OCI-LY7 (cell line): ENCODE results near the gene TIMM22. TPM values are rescaled to one million over a fixed set of nuclear protein-coding genes. Genes with fewer than 3 reads are reported as not detected.
"Not testable (repeated sequence)": the region's sequence is repeated elsewhere in the genome, so short reads cannot be mapped to it uniquely, and the experiment has no call there.

ENCODE experiments used
- BruUV-seq: library from RNA; stranded (reverse); fragments of 400-500 nt; replicated peaks from 2 replicates; lab custom pipeline; 2021; lab: Mats Ljungman, UMichigan
- CTCF ChIA-PET: fragments of 300-600 bp; sonication (Branson Sonifier 250); formaldehyde crosslinking; loops from one replicate; lab custom pipeline; 2022; ENCODE audit warnings: antibody characterized with exemption; ENCODE audit not compliant: unreplicated experiment; lab: Charles Lee
- POLR2A ChIA-PET: fragments of 300-600 bp; sonication (Branson Sonifier 250); formaldehyde crosslinking; loops from one replicate; lab custom pipeline; 2022; ENCODE audit warnings: antibody characterized with exemption; lab: Charles Lee
- DNase-seq: peaks from one replicate; pipeline ENCODE4 v3.0.0-alpha.2; 2015; ENCODE audit warnings: low spot score
- H2AFZ ChIP-seq: fragments of 200-600 bp; sonication (generic), shearing (Covaris generic); 2 replicates; pipeline ENCODE4 v1.6.1; 2014; ENCODE audit warnings: mild to moderate bottlenecking, antibody characterized with exemption, low read length, moderate library complexity
- H3K27ac ChIP-seq: fragments of 200-600 bp; sonication (generic); 2 replicates; pipeline ENCODE4 v1.5.1; 2014; ENCODE audit warnings: mixed run types, low read depth, mild to moderate bottlenecking, moderate library complexity, low read length, inconsistent platforms; ENCODE audit not compliant: poor library complexity, severe bottlenecking
- H3K36me3 ChIP-seq: fragments of 200-600 bp; sonication (generic); 2 replicates; pipeline ENCODE4 v1.6.1; 2014; ENCODE audit warnings: mild to moderate bottlenecking, antibody characterized with exemption, low read length, moderate library complexity, mixed read lengths; ENCODE audit not compliant: insufficient read depth
- H3K4me1 ChIP-seq: fragments of 200-600 bp; sonication (generic); 2 replicates; pipeline ENCODE4 v1.5.1; 2014; ENCODE audit warnings: mild to moderate bottlenecking, low read length; ENCODE audit not compliant: insufficient read depth, poor library complexity, severe bottlenecking
- H3K4me2 ChIP-seq: fragments of 200-600 bp; sonication (generic); 2 replicates; pipeline ENCODE4 v1.6.1; 2014; ENCODE audit warnings: mild to moderate bottlenecking, low read length
- H3K4me3 ChIP-seq: fragments of 200-600 bp; sonication (generic); 2 replicates; pipeline ENCODE4 v1.5.1; 2014; ENCODE audit warnings: mild to moderate bottlenecking, low read depth, low read length; ENCODE audit not compliant: poor library complexity, severe bottlenecking
- H3K79me2 ChIP-seq: fragments of 200-600 bp; sonication (generic); 2 replicates; pipeline ENCODE4 v1.6.1; 2016; ENCODE audit warnings: low read depth, mild to moderate bottlenecking, low read length, moderate library complexity, mixed read lengths; ENCODE audit not compliant: insufficient read depth
- H3K9me2 ChIP-seq: fragments of 200-600 bp; sonication (generic); 2 replicates; pipeline ENCODE4 v1.6.1; 2016; ENCODE audit warnings: mild to moderate bottlenecking, low read length, mixed read lengths; ENCODE audit not compliant: insufficient read depth
- H3K9me3 ChIP-seq: fragments of 200-600 bp; sonication (generic); 2 replicates; pipeline ENCODE4 v1.6.1; 2014; ENCODE audit warnings: mild to moderate bottlenecking, mixed run types, low read length, mixed read lengths
- H4K20me1 ChIP-seq: fragments of 200-600 bp; sonication (generic); 2 replicates; pipeline ENCODE4 v1.6.1; 2014; ENCODE audit warnings: mild to moderate bottlenecking, antibody characterized with exemption, low read length, moderate library complexity, mixed read lengths; ENCODE audit not compliant: insufficient read depth
- EZH2phosphoT487 ChIP-seq: fragments of 200-600 bp; sonication (generic); IDR thresholded peaks from 2 replicates; pipeline ENCODE4 v1.6.1; 2018; ENCODE audit warnings: low read depth, borderline replicate concordance, mild to moderate bottlenecking, mixed run types, antibody characterized with exemption, low read length, moderate library complexity, mixed read lengths
- intact Hi-C: fragments of 100-400 bp; cut with micrococcal nuclease; formaldehyde crosslinking; loops from one replicate; pipeline ENCODE4 v1.10.0; 2022; ENCODE audit not compliant: unreplicated experiment
- total RNA-seq, 2 experiments: library from RNA; depleted of rRNA in 1 of 2; stranded (reverse); fragments of >200 nt in 1 of 2; shearing (Covaris generic) in 1 of 2; gene quantifications; 2 replicates each; pipeline ENCODE4 v1.2.3, GENCODE V29; 2014 to 2022
- TF ChIP-seq, protein P1 (sequence below): fragments of 200-600 bp; sonication (generic); conservative IDR thresholded peaks from 2 replicates; pipeline ENCODE4 v1.5.1; 2014; ENCODE audit warnings: mild to moderate bottlenecking, antibody characterized with exemption, low read length, moderate library complexity, mixed read lengths

The TIMM22 gene
- total RNA-seq, 2 experiments from 2014 or later = 13.8 to 15.7 TPM

DNA sequence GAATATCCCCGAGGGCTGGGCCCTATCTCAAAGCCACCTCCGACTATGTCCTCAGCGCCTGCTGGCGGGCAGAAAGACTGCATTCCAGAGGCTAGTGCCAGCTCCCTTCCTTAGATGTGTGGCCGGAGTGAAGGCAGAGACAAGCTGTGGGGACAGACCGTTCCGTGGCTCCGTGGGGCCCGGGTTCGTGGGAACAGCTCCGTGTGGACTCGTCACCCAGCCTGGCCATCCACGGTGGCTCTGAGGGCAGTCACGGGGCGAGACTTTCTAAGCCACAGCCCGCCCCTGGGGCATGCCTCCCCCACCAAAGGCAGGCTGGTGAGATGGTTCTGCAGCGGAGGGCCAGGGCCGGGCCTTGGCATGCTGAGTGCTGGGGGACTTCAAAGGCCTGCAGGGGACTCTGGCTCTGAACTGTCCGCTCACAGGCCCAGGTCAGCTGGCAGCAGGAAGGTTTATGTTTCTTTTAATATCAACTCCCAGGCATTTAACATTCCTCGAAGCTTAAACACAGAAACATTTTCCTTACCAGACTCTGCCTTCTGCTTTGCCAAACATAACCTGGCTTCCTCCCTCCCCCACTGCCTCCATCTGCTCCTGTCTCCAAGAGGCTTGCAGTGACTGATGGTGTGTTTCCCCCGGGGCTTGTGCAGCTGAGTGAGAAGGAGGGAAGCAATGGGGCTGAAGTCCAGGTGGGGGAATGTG lies 50.4 kb downstream of the TIMM22 start:
- no peak overlapping the region for H3K4me2 ChIP-seq
- intact Hi-C loops = no loop called here
- no peaks in the 10 kb centered on the region for H4K20me1 ChIP-seq
- no peak overlapping the region for H3K27ac ChIP-seq
- H3K36me3 ChIP-seq = peaks cover 49% of the 10 kb centered on the region
- no TSS peak for BruUV-seq
- TF ChIP-seq, protein P1, sequence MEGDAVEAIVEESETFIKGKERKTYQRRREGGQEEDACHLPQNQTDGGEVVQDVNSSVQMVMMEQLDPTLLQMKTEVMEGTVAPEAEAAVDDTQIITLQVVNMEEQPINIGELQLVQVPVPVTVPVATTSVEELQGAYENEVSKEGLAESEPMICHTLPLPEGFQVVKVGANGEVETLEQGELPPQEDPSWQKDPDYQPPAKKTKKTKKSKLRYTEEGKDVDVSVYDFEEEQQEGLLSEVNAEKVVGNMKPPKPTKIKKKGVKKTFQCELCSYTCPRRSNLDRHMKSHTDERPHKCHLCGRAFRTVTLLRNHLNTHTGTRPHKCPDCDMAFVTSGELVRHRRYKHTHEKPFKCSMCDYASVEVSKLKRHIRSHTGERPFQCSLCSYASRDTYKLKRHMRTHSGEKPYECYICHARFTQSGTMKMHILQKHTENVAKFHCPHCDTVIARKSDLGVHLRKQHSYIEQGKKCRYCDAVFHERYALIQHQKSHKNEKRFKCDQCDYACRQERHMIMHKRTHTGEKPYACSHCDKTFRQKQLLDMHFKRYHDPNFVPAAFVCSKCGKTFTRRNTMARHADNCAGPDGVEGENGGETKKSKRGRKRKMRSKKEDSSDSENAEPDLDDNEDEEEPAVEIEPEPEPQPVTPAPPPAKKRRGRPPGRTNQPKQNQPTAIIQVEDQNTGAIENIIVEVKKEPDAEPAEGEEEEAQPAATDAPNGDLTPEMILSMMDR = no peak
- TF ChIP-seq EZH2phosphoT487 = no peak
- no peaks in the 10 kb centered on the region for H3K9me2 ChIP-seq
- ChIA-PET POLR2A (no interaction called here), CTCF (no interaction called here)
- no peak for DNase-seq
- no peaks in the 10 kb centered on the region for H3K79me2 ChIP-seq
- no peak overlapping the region for H2AFZ ChIP-seq
- H3K4me3 ChIP-seq = no peak overlapping the region
- no peaks in the 10 kb centered on the region for H3K4me1 ChIP-seq
- H3K9me3 ChIP-seq = no peaks in the 10 kb centered on the region

DNA sequence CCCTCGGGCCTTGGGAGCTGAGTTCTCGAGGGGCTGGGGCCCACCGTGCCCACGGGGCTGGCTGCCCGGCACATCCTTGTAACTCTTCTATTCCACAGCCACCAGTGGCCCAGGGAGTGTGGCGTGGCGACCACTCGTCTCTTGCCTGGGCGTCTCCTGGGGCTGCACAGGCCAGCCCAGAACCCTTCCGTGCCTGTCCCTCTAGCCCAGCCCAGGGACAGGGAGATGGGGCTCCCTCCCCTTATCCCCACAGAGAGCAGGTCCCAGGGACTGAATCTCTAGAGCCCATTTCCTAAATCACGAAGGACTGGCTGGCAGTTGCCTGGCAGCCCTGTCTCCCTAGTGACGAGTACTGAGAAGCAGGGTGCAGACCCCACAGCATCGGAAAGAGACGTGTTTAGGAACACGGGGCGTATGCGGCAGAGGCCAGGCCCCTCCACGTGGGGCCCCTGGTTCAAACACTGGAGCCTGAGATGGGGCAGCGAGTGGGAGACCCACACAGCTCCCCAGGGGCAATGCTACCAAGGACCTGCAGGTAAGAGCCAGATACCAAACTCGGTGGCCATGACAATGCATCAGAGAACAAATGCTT lies 51.0 kb downstream of the TIMM22 start:
- Histone ChIP-seq H3K79me2 (no peaks in the 10 kb centered on the region), H4K20me1 (no peaks in the 10 kb centered on the region), H3K4me2 (no peak overlapping the region), H3K4me3 (no peak overlapping the region), H3K4me1 (no peaks in the 10 kb centered on the region), H3K36me3 (peaks cover 42% of the 10 kb centered on the region), H3K9me3 (no peaks in the 10 kb centered on the region), H2AFZ (no peak overlapping the region), H3K9me2 (no peaks in the 10 kb centered on the region), H3K27ac (no peak overlapping the region)
- POLR2A ChIA-PET = no interaction called here
- CTCF ChIA-PET = no interaction called here
- intact Hi-C loops = no loop called here
- no TSS peak for BruUV-seq
- TF ChIP-seq, protein P1 = no peak
- TF ChIP-seq EZH2phosphoT487 = no peak
- no peak for DNase-seq

DNA sequence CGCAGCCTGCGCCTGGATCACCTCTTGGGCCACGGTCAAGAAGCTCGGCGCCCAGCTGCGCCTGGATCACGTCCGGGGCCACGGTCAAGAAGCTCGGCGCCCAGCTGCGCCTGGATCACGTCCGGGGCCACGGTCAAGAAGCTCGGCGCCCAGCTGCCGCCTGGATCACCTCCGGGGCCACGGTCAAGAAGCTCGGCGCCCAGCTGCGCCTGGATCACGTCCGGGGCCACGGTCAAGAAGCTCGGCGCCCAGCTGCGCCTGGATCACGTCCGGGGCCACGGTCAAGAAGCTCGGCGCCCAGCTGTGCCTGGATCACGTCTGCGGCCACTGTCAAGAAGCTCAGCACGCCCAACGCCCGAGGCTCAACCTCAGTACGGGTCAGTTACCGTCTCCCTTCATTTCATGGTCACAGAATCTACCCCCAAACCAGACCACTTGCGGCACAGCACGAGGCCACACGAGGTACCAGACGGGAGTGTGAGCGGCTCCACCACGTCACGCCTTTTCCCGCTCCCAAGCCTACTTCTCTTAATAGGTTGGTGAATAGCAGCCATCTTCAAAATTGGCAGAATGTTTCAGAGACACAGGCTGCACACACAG lies 51.7 kb downstream of the TIMM22 start:
- H3K9me3 ChIP-seq, DNase-seq, H3K9me2 ChIP-seq, CTCF ChIA-PET, intact Hi-C loops, H3K4me3 ChIP-seq, H2AFZ ChIP-seq, H3K4me2 ChIP-seq, H3K27ac ChIP-seq, BruUV-seq, POLR2A ChIA-PET, H4K20me1 ChIP-seq, H3K4me1 ChIP-seq, H3K79me2 ChIP-seq: not testable (repeated sequence)
- peaks cover 40% of the 10 kb centered on the region for H3K36me3 ChIP-seq
